IgD-negative memory B cell (primary cell): ENCODE results near the gene FAM3B. TPM values are rescaled to one million over a fixed set of nuclear protein-coding genes. Genes with fewer than 3 reads are reported as not detected.
A peak's percentile ranks its signal among the peaks of the same experiment; 100 is the strongest.

Experiments used
- H3K27ac Mint-ChIP-seq, 3 donors: one replicate each; pipeline ENCODE4 v1.8.0; 2020 to 2022; ENCODE audit warnings: mild to moderate bottlenecking in 3 of 3, mixed read lengths in 3 of 3, moderate library complexity in 1 of 3
- H3K27me3 Mint-ChIP-seq: one replicate; pipeline ENCODE4 v1.8.0; 2021; ENCODE audit warnings: mixed read lengths
- H3K36me3 Mint-ChIP-seq: one replicate; pipeline ENCODE4 v1.8.0; 2020; ENCODE audit warnings: mild to moderate bottlenecking, mixed read lengths
- H3K4me1 Mint-ChIP-seq, 3 donors: one replicate each; pipeline ENCODE4 v1.8.0; 2020 to 2022; ENCODE audit warnings: mixed read lengths in 3 of 3, mild to moderate bottlenecking in 1 of 3
- H3K4me3 Mint-ChIP-seq, 4 donors: one replicate each; pipeline ENCODE4 v1.8.0; 2020 to 2022; ENCODE audit warnings: mild to moderate bottlenecking in 4 of 4, mixed read lengths in 4 of 4, moderate library complexity in 3 of 4
- H3K9me3 Mint-ChIP-seq, 3 donors: one replicate each; pipeline ENCODE4 v1.8.0; 2020 to 2021; ENCODE audit warnings: mixed read lengths in 3 of 3, mild to moderate bottlenecking in 1 of 3
- polyA plus RNA-seq: library from polyadenylated mRNA; unstranded; fragments of 300-500 nt; fragmentation: Illumina TruSeq; gene quantifications from one replicate; pipeline ENCODE4 v1.2.3, GENCODE V29; 2021

The FAM3B gene
- polyA plus RNA-seq, 1 donor from 2014 or later = not detected

DNA sequence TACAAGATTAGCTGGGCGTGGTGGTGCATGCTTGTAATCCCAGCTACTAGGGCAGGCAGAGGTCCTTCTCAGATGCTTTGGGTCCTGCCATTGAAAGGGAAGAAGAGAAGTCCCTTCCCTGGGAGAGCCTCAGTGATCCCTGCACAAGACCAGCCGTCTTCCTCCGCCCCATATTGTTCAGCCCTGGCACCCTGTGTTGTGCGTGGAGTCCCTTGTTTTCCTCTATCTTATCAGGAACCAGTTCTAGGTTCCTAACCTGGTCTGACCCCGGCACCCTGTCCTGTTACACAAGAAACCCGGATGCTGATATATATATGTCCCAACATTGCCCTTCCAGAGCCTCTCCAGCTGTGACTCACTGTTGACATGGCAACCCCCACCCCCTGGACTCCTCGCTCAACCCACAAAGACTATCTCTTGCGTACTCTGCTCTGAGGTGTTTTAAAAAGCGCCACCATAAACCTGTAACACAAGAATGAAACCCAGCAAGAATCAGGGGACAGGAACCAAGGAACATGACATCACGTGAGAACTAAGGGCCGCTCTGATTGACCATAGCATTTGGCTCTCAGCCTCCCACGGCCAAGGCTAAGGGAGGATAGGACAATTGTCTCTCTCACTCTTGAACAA, 50.0 kb downstream of the FAM3B start:
- Mint-ChIP-seq H3K27ac (peak overlapping the region; percentile 56 to 95 (median 92)), H3K4me1 (peaks cover 42 to 83% (median 58%) of the 10 kb centered on the region in 3 donors), H3K36me3 (peaks cover 9% of the 10 kb centered on the region), H3K27me3 (peaks cover 1% of the 10 kb centered on the region), H3K9me3 (no peaks in the 10 kb centered on the region), H3K4me3 (peak overlapping the region; percentile 65 to 90 (median 80))

DNA sequence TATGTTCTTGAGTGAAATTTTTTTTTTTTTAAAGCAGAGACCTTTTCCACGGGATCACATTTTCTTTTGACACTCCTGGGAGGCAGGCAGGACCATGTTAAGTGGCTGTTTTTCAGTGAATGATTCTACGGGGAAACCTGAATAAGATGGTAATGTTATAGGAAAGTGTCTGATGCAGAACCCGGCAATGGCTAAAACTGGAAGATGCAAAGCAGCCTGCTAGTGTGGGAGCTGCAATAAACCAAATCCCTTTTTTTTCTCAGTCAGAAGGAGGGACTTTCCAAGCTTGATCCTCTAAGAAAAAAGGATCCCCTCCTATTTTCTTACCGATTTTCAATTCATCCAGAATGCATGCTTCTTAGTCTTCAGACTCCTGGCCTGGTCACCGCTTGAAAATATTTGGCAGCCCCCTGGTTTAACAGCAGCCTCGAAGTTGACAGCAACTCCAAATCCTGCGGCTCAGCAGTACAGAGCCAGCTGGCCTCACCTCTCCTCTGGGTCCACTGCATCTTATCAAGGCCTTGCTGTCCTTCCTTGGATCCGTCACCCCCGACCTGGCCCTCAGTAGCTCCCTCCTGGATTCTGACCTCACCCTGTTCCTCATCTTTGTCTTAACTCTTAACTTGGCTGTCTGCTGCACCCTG, 50.8 kb downstream of the FAM3B start:
- Mint-ChIP-seq H3K4me3 (peak overlapping the region; percentile 65 to 90 (median 84)), H3K27ac (peak overlapping the region; percentile 56 to 94 (median 78)), H3K4me1 (peaks cover 34 to 82% (median 51%) of the 10 kb centered on the region in 3 donors), H3K36me3 (peaks cover 8% of the 10 kb centered on the region), H3K27me3 (peaks cover 1% of the 10 kb centered on the region), H3K9me3 (no peaks in the 10 kb centered on the region)

DNA sequence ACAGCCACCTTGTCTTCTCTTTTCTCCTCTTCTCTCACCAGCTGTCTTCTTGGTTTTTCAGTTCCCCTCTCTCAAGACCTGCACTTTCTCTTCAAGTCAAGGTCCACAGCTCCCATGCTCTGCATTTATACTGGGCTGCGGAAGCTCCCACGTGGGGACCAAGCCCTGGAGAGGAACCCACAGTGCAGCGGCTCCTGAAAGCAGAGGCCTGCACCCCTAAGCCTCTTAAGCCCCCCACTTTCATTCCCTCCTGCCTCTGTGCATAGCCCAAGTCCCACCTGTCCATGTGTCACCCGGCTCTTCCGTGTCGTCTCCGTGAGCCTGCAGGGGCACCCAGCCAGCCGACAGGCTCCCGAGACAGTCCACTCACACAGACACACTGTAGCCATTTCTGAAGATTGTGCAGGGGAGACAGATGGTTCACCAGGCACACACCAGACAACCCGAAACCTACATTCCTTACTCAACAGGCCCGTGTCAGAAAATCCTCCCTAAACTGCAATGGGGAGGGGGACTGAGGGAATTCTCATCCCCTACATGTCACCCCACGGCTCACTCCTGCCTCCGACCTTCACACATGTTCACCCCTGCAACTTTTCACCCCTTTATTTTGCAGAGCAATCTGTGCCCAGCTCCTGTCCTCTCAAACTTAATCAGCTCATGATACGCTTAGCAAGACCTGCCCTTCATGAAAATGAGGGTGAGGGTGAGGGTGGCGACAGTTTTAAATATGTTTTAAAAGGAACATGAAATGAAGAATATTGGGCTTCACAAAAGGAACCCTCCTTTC, 51.5 kb downstream of the FAM3B start:
- peaks cover 32 to 78% (median 47%) of the 10 kb centered on the region in 3 donors for H3K4me1 Mint-ChIP-seq
- H3K9me3 Mint-ChIP-seq = no peaks in the 10 kb centered on the region
- peak overlapping the region; percentile 56 to 94 (median 78) for H3K27ac Mint-ChIP-seq
- peak overlapping the region; percentile 65 to 90 (median 84) for H3K4me3 Mint-ChIP-seq
- peaks cover 1% of the 10 kb centered on the region for H3K27me3 Mint-ChIP-seq
- H3K36me3 Mint-ChIP-seq = peaks cover 7% of the 10 kb centered on the region

DNA sequence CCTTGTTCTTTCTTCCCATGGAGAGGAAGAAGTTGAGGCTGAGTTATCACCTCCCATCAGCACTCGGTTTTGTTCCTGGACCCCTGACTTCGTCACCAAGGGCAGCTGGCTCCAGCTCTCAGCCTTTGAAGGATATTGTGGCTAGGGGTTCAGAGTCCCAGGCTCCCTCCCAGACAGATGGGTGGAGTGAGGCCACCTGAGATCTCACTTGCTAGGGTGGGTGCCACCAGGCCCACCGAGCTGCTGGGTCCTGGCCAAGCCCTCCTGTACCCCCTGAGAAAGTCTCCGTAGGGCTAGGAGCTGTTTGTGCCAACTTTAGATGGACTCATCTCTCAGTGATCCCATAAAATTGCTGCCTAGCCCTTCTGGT, 52.1 kb downstream of the FAM3B start:
- Mint-ChIP-seq H3K27me3 (peaks cover 1% of the 10 kb centered on the region), H3K4me1 (peaks cover 32 to 73% (median 45%) of the 10 kb centered on the region in 3 donors), H3K27ac (peak overlapping the region; percentile 56 to 94 (median 94)), H3K9me3 (no peaks in the 10 kb centered on the region), H3K36me3 (peaks cover 9% of the 10 kb centered on the region), H3K4me3 (peak overlapping the region; percentile 65 to 90 (median 84))

DNA sequence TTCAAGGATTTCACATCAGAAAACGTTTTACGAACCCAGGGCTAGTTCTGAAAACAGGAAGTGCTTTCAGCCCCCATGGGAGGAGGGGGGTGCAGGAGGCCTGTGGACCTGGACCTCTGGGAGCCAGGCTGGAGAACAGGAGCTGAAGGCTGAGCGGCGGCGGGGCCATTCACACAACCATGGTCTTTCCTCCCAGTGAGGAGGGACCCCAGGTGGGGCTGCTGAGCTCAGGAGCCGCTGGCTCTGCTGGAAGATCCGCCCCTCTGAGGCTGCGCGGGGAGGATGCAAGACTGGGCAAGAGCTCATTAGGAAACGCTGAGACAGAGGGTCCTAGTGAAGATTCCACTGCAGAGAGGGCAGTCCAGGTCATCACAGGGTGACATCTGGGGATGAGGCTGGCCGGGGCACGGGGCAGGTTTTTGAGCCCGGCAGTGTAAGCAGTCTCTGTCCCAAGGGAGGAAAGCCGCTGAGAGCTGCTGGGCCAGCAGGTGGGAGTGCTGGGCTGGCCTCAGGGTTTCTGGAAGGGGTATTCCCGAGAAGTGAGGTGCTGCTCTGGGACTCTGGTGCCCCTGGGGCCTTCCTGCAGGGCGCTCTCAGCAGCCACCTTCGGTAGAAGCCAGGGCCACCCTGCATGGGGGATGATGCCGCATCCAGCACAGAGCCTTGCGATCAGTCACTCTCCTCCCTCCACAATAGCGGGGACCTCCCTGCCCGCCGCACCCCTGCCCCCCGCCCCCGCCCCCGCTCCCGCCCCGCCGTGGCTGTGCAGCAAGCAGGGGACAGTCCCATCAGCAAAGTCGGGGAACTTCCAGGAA, 52.7 kb downstream of the FAM3B start:
- H3K36me3 Mint-ChIP-seq = peaks cover 9% of the 10 kb centered on the region
- no peaks in the 10 kb centered on the region for H3K9me3 Mint-ChIP-seq
- H3K4me1 Mint-ChIP-seq = peaks cover 32 to 68% (median 44%) of the 10 kb centered on the region in 3 donors
- peak overlapping the region; percentile 65 to 90 (median 84) for H3K4me3 Mint-ChIP-seq
- H3K27ac Mint-ChIP-seq = peak overlapping the region; percentile 56 to 94 (median 94)
- H3K27me3 Mint-ChIP-seq = peaks cover 1% of the 10 kb centered on the region

DNA sequence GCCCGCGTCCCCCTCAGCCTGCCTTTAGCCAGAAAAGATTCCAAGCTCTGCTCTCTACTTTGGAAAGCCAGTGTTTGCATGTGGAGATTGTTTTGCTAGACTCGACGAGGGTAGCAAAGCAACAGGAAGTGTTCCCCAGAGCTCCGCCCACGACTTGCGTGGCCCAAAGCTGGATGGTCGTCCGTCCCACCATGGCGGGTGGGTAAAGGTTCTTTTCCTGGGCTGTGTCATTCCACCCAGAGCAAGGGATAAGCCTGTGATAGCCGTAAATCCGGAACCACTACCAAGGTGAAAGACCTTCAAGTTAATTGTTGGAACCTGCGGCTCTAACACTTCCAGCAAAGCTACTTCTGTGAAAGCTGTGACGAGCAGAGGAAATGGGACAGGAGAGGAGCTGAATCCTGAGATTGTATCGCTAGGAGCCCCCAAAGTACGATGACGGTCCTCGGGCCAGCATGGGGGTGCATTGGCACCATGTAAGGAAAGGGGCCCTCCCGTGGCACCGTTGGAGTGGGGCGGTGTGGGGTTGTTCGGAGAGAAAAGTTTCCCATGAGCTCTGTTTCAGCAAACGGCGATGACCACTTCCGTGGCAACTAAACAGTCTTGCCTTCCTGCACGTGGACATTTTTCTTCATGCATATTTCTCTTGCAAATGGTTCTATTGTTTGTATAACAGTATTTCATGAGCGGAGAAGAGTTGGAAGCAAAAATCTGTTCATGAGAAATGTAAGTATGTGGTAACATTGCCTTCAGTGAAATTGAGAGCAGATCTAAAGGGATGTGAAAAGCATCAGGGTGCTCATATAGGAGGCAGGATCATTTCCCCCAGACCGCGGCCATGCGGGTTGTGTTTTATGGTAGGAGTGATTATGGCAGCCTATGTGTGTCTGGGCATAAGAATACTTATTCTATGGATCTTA, 53.6 kb downstream of the FAM3B start:
- Mint-ChIP-seq H3K4me3 (peak overlapping the region; percentile 65 to 90 (median 84)), H3K4me1 (peaks cover 28 to 64% (median 40%) of the 10 kb centered on the region in 3 donors), H3K27ac (peak overlapping the region; percentile 56 to 94 (median 93)), H3K36me3 (peaks cover 9% of the 10 kb centered on the region), H3K9me3 (no peaks in the 10 kb centered on the region), H3K27me3 (peaks cover 1% of the 10 kb centered on the region)

DNA sequence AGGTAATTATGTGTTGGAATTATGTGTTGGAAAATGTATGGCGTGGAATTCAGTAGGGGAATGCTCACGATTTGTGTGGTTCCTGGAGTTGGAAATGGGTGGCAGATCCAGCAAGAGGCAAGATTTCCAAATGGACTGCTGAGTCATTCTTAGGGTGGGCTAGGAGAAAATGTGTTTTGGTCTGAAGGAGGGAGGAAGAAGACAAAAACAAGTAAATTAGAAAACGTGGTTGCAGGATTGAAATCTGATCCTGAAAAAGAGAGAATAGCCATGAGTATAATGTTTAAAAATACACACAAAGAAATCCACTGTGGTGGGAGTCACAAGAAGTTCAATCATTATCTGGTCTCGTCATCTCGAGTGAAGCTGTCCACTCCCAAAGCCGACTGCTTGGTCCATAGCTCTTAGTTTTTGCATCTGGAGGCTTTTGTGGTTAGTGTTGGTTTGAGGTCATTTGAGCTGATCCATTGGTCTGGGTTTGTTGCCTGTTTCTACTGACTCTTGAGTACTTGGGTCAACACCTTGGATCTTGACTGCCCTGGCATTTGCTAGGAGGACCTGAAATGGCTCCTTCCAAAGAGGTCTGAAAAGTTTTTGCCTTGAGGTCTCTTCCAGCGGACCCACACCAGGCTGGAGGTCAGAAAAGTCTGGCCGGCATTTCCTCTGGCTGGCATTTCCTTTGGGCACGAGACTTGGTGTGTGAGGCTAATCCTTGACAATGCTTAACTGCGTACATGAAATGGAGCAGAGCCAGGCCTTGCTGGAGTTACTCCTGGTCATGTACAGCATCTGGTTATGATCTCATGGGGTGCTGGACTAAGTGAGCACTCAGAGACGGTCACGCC, 54.5 kb downstream of the FAM3B start:
- Mint-ChIP-seq H3K4me3 (peak overlapping the region; percentile 65 to 90 (median 84)), H3K27me3 (peaks cover 1% of the 10 kb centered on the region), H3K36me3 (peaks cover 3% of the 10 kb centered on the region), H3K9me3 (no peaks in the 10 kb centered on the region), H3K27ac (peak overlapping the region; percentile 31 to 93 (median 56)), H3K4me1 (peaks cover 28 to 55% (median 33%) of the 10 kb centered on the region in 3 donors)

DNA sequence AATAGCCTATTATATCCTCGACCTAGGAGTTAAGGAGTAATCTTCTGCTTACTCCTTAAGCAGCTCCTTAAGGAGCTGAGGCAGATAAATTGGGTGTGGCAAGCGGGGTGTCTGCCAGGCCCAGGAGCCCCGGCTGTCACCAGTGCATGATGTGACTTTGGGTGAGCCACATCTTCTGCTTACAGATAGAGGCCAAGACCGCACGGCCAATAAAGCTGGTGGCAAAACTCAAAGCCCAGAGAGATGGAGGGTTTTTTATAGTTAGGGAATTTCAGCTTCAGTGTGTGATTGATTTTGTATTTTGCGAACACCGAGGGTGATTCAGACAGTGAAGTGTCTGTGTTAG, 55.1 kb downstream of the FAM3B start:
- Mint-ChIP-seq H3K27me3 (peaks cover 1% of the 10 kb centered on the region), H3K36me3 (peaks cover 5% of the 10 kb centered on the region), H3K27ac (no peak overlapping the region), H3K9me3 (no peaks in the 10 kb centered on the region), H3K4me3 (peak overlapping the region in 1 of 4 donors; percentile 30), H3K4me1 (peaks cover 25 to 51% (median 27%) of the 10 kb centered on the region in 3 donors)

DNA sequence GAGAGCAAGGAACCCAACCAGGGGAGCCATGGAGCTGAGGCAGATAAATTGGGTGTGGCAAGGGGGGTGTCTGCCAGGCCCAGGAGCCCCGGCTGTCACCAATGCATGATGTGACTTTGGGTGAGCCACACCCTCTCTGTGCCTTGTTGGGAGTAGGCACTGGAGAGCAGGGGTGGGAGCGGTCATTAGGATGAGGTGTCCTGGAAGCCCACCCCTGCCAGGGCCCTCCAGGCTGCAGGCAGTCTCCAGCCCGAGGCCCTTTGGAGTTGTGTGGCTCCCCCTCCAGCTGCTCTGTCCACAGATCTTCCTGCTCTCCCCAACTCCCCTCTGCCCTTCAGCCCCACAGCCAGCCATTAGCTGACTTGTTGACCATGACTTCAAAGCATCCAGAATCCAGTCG, 56.7 kb downstream of the FAM3B start:
- Mint-ChIP-seq H3K9me3 (no peaks in the 10 kb centered on the region), H3K36me3 (peaks cover 5% of the 10 kb centered on the region), H3K27ac (no peak overlapping the region), H3K4me3 (no peak overlapping the region), H3K27me3 (peaks cover 1% of the 10 kb centered on the region), H3K4me1 (peaks cover 16 to 37% (median 16%) of the 10 kb centered on the region in 3 donors)

DNA sequence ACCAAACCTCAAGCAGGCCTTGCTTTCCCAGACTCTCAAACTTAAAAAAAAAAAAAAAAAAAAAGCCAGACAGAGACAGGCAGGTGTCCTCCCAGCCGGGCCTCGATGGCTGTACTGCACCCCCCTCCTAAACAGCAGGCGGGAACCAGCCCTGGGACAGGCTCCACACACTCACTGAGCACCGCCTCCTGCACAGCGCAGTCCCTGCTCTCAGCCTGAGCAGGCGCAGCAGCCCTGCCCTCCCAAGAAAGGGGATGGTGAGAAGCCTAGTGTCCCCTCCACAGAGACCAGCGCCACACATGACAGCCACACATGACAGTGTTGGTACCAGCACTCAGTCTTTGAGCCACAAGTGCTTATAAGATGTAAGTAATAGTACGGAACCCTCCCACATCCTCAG, 57.2 kb downstream of the FAM3B start:
- Mint-ChIP-seq H3K9me3 (no peaks in the 10 kb centered on the region), H3K4me3 (no peak overlapping the region), H3K36me3 (peaks cover 6% of the 10 kb centered on the region), H3K4me1 (peaks cover 11 to 32% (median 12%) of the 10 kb centered on the region in 3 donors), H3K27me3 (peaks cover 1% of the 10 kb centered on the region), H3K27ac (no peak overlapping the region)

DNA sequence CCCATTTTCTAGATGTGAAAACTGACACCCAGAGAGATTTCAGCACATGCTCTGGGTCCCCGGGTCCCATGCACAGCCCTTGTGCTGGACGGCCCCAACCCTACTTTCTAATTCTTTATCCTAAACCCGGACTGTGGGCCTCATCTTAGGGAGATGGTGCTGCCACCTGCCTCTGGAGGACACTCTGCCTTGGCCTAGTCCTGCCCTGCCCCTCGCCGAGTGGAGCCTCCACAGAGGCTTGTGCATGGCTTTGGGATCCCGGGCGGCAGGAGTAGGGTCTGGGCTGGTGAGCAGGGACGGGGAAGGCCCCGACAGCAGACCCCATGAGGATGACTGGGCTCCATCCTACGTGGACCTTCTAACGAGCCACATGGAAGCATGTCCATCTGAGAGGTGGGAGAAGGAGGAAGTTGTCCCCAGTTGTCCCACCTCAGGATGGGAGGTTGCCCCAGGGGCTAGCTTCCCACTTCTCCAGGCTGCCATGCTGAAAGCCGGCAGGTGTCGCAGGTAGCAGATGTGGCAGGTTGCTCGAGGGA, 57.6 kb downstream of the FAM3B start:
- Mint-ChIP-seq H3K4me1 (peaks cover 8 to 27% (median 11%) of the 10 kb centered on the region in 3 donors), H3K27ac (no peak overlapping the region), H3K9me3 (no peaks in the 10 kb centered on the region), H3K27me3 (no peaks in the 10 kb centered on the region), H3K4me3 (no peak overlapping the region), H3K36me3 (peaks cover 6% of the 10 kb centered on the region)

DNA sequence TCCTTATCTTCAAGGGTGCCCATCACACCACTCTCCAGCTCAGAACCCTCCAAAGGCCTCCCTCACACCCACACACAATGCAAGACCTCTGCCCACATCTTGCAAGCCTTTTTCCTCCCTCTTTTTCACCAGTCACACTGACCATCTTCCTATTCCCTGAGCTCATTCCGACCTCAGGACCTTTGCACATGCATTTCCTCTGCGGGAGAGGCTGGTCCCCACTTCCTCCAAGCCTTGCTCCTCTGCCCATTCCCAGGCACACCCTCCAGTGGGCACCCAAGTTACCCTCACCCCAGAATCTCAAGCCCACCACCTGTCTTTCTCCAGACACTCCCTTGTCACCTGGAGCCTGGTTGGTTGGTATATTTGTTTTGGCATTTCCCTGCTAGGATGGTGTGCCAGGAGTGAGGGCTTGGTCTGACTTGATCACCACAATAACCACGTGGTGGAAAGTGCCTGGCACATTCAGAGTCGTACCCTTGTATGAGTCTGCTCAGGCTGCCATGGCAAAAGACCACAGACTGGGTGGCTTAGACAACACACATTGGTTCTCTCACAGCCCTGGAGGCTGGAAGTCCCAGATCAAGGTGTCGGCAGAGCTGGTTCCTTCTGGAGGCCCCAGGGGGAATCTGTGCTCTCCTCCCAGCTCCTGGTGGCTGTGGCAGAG, 58.4 kb downstream of the FAM3B start:
- Mint-ChIP-seq H3K4me1 (peaks cover 7 to 23% (median 10%) of the 10 kb centered on the region in 3 donors), H3K4me3 (no peak overlapping the region), H3K27ac (no peak overlapping the region)

More for the DNA sequence above, 58.4 kb downstream of the FAM3B start:
- H3K9me3 Mint-ChIP-seq = no peaks in the 10 kb centered on the region
- no peaks in the 10 kb centered on the region for H3K27me3 Mint-ChIP-seq
- H3K36me3 Mint-ChIP-seq = peaks cover 6% of the 10 kb centered on the region
